Measurements from ENCODE around the gene KIF1A. TPM values are rescaled to one million over a fixed set of nuclear protein-coding genes. Genes with fewer than 3 reads are reported as not detected.

Gene KIF1A
- total and polyA plus RNA-seq, 2 donors: 1.2 to 5.2 TPM

GRCh38 chr2:240725671-240726070, 94.3 kb downstream of the KIF1A start:
- Histone ChIP-seq H3K27ac (ENCODE audit: low read depth) (no peak overlapping the region), H3K4me3 (ENCODE audit: low read depth, low read length) (no peak overlapping the region), H3K36me3 (ENCODE audit: insufficient read depth) (no peaks in the 10 kb centered on the region), H3K4me1 (ENCODE audit: insufficient read depth) (no peaks in the 10 kb centered on the region)
- 76% methylated on average over 7 of the region's 7 CpGs for WGBS
- DNase-seq (ENCODE audit: extremely low spot score): no peak

GRCh38 chr2:240725266-240725665, 94.8 kb downstream of the KIF1A start:
- H3K36me3 ChIP-seq (ENCODE audit: insufficient read depth): no peaks in the 10 kb centered on the region
- no peak overlapping the region for H3K27ac ChIP-seq (ENCODE audit: low read depth)
- WGBS: 91% methylated on average over 12 of the region's 12 CpGs
- no peak overlapping the region for H3K4me3 ChIP-seq (ENCODE audit: low read depth, low read length)
- H3K4me1 ChIP-seq (ENCODE audit: insufficient read depth): no peaks in the 10 kb centered on the region
- DNase-seq (ENCODE audit: extremely low spot score): no peak

DNA sequence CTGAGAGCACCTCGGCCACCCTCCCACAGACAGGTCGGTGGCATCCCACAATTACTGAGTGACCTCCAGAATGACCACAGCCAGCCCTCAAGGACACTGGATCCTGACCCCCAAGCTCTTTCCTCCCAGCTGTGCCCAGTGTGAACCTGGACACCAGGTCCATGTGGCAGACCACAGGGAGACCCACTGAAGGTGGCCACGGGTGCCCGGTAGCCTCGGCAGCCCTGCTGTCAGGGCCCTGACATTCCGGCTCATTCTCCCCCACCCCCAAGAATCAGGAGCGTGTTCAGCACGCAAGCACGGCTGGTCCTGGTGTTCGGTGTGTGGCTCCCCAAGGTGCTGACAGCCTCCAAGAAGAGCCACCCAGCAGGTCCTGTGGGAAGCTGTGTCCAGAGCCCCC, 95.6 kb downstream of the KIF1A start:
- DNase-seq (ENCODE audit: extremely low spot score): no peak
- Histone ChIP-seq H3K27ac (ENCODE audit: low read depth) (no peak overlapping the region), H3K36me3 (ENCODE audit: insufficient read depth) (no peaks in the 10 kb centered on the region), H3K4me1 (ENCODE audit: insufficient read depth) (no peaks in the 10 kb centered on the region), H3K4me3 (ENCODE audit: low read depth, low read length) (no peak overlapping the region)
- WGBS: 93% methylated on average over 10 of the region's 10 CpGs

GRCh38 chr2:240723851-240724250, 96.2 kb downstream of the KIF1A start:
- DNase-seq (ENCODE audit: extremely low spot score): no peak
- Histone ChIP-seq H3K4me1 (ENCODE audit: insufficient read depth) (no peaks in the 10 kb centered on the region), H3K36me3 (ENCODE audit: insufficient read depth) (no peaks in the 10 kb centered on the region), H3K4me3 (ENCODE audit: low read depth, low read length) (no peak overlapping the region), H3K27ac (ENCODE audit: low read depth) (no peak overlapping the region)
- 96% methylated on average over 9 of the region's 9 CpGs for WGBS

GRCh38 chr2:240722796-240723735, 97.0 kb downstream of the KIF1A start:
- H3K27ac ChIP-seq (ENCODE audit: low read depth): no peak overlapping the region
- no peaks in the 10 kb centered on the region for H3K36me3 ChIP-seq (ENCODE audit: insufficient read depth)
- no peaks in the 10 kb centered on the region for H3K4me1 ChIP-seq (ENCODE audit: insufficient read depth)
- H3K4me3 ChIP-seq (ENCODE audit: low read depth, low read length): no peak overlapping the region
- WGBS: 84% methylated on average over 32 of the region's 32 CpGs
- DNase-seq (ENCODE audit: extremely low spot score): no peak

DNA sequence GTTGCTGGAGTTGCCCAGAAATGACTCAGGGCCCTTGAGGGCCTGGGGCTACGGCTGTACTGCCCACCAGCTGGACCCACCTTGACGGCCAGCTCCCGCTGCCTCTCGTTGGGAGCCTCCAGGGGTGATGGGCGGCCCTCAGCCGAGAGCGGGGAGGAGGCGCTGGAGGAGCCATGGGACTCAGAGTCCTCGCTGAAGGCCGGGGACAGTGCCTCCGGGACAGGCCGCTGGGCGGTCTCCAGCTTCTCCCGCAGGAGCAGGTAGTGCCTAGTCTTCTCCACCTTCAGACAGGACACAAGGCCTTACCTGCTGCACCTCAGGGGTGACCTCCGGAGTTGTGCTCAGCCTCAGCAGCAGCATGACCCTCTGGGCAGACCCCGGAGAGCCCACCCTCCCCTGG, 97.6 kb downstream of the KIF1A start:
- no peaks in the 10 kb centered on the region for H3K36me3 ChIP-seq (ENCODE audit: insufficient read depth)
- WGBS: 89% methylated on average over 16 of the region's 16 CpGs

DNA sequence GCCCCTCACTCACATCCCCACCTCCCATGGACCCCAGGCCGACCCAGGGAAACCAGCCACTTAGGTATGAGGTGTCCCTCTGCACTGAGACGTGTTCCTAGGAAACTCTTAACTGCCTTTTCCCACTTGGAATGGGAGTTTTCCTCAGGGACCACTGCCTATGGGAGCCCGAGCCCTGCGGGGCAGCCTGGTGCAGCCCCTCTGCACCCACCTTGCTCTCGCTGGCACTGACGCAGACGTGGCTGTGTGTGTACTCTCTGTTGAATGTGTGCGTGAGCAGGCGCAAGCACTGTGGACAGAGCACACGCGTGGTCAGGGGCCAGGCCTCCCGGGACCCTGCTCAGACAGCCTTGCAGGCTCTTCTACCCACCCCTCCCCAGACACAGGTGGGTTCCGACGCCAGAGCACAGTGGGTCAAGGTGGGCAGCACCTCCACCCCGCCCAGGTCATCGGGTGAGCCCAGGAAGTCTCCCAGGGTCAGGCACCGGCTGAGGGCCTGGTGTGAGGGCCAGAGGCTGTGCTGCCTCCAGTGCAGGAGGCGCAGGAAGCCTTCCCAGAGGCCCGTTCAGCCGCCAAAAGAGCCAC, 98.3 kb downstream of the KIF1A start:
- DNase-seq (ENCODE audit: extremely low spot score): no peak
- Histone ChIP-seq H3K36me3 (ENCODE audit: insufficient read depth) (no peaks in the 10 kb centered on the region), H3K4me3 (ENCODE audit: low read depth, low read length) (no peak overlapping the region), H3K4me1 (ENCODE audit: insufficient read depth) (no peaks in the 10 kb centered on the region), H3K27ac (ENCODE audit: low read depth) (no peak overlapping the region)
- 92% methylated on average over 20 of the region's 20 CpGs for WGBS

More for the DNA sequence above, 97.6 kb downstream of the KIF1A start:
- Histone ChIP-seq H3K4me3 (ENCODE audit: low read depth, low read length) (no peak overlapping the region), H3K4me1 (ENCODE audit: insufficient read depth) (no peaks in the 10 kb centered on the region), H3K27ac (ENCODE audit: low read depth) (no peak overlapping the region)
- DNase-seq (ENCODE audit: extremely low spot score): no peak

DNA sequence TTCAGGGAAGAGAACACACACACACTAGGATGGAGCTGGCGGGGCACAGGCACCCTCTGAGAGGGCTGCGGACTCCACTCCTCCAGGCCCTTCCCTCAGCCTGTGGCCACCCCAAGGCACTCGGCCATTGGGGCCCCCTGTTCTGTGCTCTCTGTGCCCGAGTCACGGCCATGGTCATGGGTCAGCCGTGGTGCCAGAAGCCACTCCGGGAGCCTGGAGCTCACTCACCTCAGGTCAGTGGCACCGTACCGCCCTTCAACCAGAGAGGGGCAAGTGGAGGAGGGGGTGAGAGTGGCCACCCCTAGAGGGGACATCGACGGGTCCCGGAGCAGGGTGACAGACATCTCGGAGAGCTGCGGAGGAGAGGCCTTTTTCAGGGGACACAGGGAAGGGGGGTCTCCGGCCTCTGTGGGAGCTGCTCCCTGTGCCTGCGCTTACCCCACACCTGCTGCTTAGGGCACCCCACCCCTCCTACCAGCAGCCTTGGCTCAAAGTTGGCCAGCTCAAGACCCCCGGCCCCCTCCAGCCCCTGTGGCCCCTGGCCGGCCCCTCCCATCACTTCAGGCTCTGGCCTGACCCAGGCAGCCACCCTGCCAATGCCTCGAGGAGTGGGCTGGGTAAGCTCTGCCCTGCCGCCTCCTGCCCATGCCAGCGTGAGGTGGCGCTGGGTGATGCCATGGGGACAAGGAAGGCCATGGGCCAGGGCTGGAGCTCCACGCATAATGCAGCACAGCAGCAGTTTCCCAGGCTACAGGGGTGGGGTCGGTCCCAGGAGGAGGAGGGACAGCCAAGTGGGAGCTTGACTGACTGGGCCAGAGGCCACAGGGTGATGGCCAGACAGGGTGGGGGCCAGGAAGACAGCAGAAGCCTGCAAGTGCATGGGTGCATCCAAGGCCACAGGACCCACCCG, 99.1 kb downstream of the KIF1A start:
- Histone ChIP-seq H3K4me3 (ENCODE audit: low read depth, low read length) (no peak overlapping the region), H3K36me3 (ENCODE audit: insufficient read depth) (no peaks in the 10 kb centered on the region), H3K4me1 (ENCODE audit: insufficient read depth) (no peaks in the 10 kb centered on the region), H3K27ac (ENCODE audit: low read depth) (no peak overlapping the region)
- WGBS: 88% methylated on average over 25 of the region's 25 CpGs
- no peak for DNase-seq (ENCODE audit: extremely low spot score)

GRCh38 chr2:240719676-240720545, 100.1 kb downstream of the KIF1A start:
- Histone ChIP-seq H3K27ac (ENCODE audit: low read depth) (no peak overlapping the region), H3K36me3 (ENCODE audit: insufficient read depth) (no peaks in the 10 kb centered on the region), H3K4me3 (ENCODE audit: low read depth, low read length) (no peak overlapping the region), H3K4me1 (ENCODE audit: insufficient read depth) (no peaks in the 10 kb centered on the region)
- DNase-seq (ENCODE audit: extremely low spot score): no peak
- WGBS: 89% methylated on average over 25 of the region's 25 CpGs

- DNase-seq (ENCODE audit: extremely low spot score): no peak
- 90% methylated on average over 25 of the region's 25 CpGs for WGBS
Observed at GRCh38 chr2:240718896-240719490, 101.0 kb downstream of the KIF1A start.

DNA sequence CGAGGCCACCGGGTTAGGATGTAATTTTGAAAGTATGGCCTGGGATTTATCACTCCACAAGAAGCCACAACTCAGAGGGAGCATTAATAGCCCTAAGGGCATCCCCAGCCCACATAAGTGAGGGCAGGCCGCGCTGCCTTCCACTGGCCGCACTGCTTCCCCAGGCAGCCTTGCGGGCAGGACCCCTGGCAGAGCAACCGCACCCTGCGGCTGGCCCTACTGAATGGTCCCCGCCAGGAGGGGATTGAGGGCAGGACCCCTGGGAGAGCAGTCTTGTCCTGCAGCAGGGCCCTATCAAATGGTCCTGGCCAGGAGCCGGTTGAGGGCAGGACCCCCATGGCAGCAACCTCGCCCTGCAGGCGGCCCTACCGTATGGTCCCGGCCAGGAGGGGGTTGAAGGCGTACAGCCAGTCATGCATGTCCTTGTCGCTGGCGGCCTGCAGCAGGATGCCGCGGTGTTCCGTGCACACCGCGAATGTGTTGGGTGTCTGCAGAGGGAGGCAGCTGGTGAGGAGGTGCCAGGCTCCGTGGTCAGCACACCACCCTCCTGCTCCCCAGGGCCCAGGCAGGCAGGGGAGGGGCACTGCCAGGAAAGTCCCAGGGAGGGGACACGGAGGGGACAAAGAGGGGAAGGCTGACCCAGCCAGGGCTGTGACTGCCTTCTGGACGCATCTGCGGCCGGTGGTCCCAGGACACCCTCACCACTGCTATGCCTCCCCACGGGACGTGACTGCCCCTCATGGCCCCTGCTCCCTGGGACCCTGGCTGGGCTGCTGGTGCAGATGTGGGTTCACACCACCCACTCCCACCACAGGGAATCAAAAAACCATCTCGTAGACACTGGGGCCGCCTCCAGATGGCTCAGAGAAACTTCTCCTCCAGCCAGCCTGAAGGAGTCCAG, 102.1 kb downstream of the KIF1A start:
- Histone ChIP-seq H3K27ac (ENCODE audit: low read depth) (no peak overlapping the region), H3K4me3 (ENCODE audit: low read depth, low read length) (no peak overlapping the region), H3K4me1 (ENCODE audit: insufficient read depth) (no peaks in the 10 kb centered on the region), H3K36me3 (ENCODE audit: insufficient read depth) (no peaks in the 10 kb centered on the region)
- no peak for DNase-seq (ENCODE audit: extremely low spot score)
- WGBS: 85% methylated on average over 31 of the region's 31 CpGs

More at GRCh38 chr2:240718896-240719490, 101.0 kb downstream of the KIF1A start:
- Histone ChIP-seq H3K4me3 (ENCODE audit: low read depth, low read length) (no peak overlapping the region), H3K27ac (ENCODE audit: low read depth) (no peak overlapping the region), H3K36me3 (ENCODE audit: insufficient read depth) (no peaks in the 10 kb centered on the region), H3K4me1 (ENCODE audit: insufficient read depth) (no peaks in the 10 kb centered on the region)

- Histone ChIP-seq H3K4me3 (ENCODE audit: low read depth, low read length) (no peak overlapping the region), H3K27ac (ENCODE audit: low read depth) (no peak overlapping the region), H3K4me1 (ENCODE audit: insufficient read depth) (no peaks in the 10 kb centered on the region), H3K36me3 (ENCODE audit: insufficient read depth) (no peaks in the 10 kb centered on the region)
- WGBS: 87% methylated on average over 18 of the region's 18 CpGs
- DNase-seq (ENCODE audit: extremely low spot score): no peak
Observed at GRCh38 chr2:240717181-240717641, 102.8 kb downstream of the KIF1A start.

Measured in urinary bladder (tissue), 4 donors.